Measurements from ENCODE around the gene NMT2.

- TF ChIP-seq, protein P1, sequence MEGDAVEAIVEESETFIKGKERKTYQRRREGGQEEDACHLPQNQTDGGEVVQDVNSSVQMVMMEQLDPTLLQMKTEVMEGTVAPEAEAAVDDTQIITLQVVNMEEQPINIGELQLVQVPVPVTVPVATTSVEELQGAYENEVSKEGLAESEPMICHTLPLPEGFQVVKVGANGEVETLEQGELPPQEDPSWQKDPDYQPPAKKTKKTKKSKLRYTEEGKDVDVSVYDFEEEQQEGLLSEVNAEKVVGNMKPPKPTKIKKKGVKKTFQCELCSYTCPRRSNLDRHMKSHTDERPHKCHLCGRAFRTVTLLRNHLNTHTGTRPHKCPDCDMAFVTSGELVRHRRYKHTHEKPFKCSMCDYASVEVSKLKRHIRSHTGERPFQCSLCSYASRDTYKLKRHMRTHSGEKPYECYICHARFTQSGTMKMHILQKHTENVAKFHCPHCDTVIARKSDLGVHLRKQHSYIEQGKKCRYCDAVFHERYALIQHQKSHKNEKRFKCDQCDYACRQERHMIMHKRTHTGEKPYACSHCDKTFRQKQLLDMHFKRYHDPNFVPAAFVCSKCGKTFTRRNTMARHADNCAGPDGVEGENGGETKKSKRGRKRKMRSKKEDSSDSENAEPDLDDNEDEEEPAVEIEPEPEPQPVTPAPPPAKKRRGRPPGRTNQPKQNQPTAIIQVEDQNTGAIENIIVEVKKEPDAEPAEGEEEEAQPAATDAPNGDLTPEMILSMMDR (conservative IDR thresholded peaks at IDR 0.05 in 1 of 2, IDR thresholded peaks at IDR 0.05 in 1 of 2; ENCODE audit: extremely low read depth in 1 of 2, insufficient read depth in 1 of 2, low read depth in 1 of 2, low read length in 2 of 2): no peak
- no peak for TF ChIP-seq EZH2 (IDR thresholded peaks at IDR 0.05; ENCODE audit: borderline replicate concordance, low read length)
These were observed 17.9 kb downstream of the NMT2 start for GRCh38 chr10:15150563-15150962.
